ENCODE measurements around the gene CCDC27. TPM values are rescaled to one million over a fixed set of nuclear protein-coding genes. Genes with fewer than 3 reads are reported as not detected.
"Not testable (repeated sequence)": the region's sequence is repeated elsewhere in the genome, so short reads cannot be mapped to it uniquely, and the experiment has no call there.

The CCDC27 gene
- polyA plus RNA-seq, 1 experiment = not detected

GRCh38 chr1:3746830-3747521 is 5.3 kb upstream of the CCDC27 start:
- H3K27me3 ChIP-seq (ENCODE audit: control insufficient read depth, insufficient read depth, low read length) = peaks cover 22% of the 10 kb centered on the region
- peak overlapping the region; percentile 59 for H3K4me3 ChIP-seq (ENCODE audit: low read depth, low read length)
- POLR2A ChIA-PET = no interaction called here
- TF ChIP-seq CTCF (IDR thresholded peaks at IDR 0.05; ENCODE audit: low read depth, low read length) = no peak
- no peak overlapping the region for H3K27ac ChIP-seq (ENCODE audit: low read depth, low read length)
- CTCF ChIA-PET = no interaction called here
- no peaks in the 10 kb centered on the region for H3K9me3 ChIP-seq (ENCODE audit: control insufficient read depth, insufficient read depth, low read length)
- DNase-seq (ENCODE audit: low read depth, low spot score) = no peak

DNA sequence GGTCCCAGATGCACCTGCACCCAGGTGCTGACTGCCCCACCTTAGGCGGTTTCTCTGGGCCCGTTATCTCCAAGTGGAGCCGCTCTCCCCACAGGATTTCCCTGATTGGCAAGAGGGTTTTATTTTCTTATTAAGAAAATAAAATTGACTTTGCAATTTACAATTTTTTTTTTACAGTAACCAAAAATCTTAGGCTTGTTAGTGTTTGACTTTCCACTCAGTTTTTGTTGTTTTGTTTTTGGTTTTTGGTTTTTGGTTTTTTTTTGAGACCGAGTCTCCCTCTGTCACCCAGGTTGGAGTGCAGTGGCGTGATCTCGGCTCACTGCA is 4.8 kb upstream of the CCDC27 start:
- no peak for DNase-seq (ENCODE audit: low read depth, low spot score)
- CTCF ChIA-PET = no interaction called here
- TF ChIP-seq CTCF (IDR thresholded peaks at IDR 0.05; ENCODE audit: low read depth, low read length) = no peak
- POLR2A ChIA-PET = no interaction called here
- Histone ChIP-seq H3K4me3 (ENCODE audit: low read depth, low read length) (peak overlapping the region; percentile 59), H3K27ac (ENCODE audit: low read depth, low read length) (no peak overlapping the region), H3K9me3 (ENCODE audit: control insufficient read depth, insufficient read depth, low read length) (no peaks in the 10 kb centered on the region), H3K27me3 (ENCODE audit: control insufficient read depth, insufficient read depth, low read length) (peaks cover 24% of the 10 kb centered on the region)

GRCh38 chr1:3747903-3748302 is 4.3 kb upstream of the CCDC27 start:
- ChIA-PET POLR2A (no interaction called here), CTCF (no interaction called here)

DNA sequence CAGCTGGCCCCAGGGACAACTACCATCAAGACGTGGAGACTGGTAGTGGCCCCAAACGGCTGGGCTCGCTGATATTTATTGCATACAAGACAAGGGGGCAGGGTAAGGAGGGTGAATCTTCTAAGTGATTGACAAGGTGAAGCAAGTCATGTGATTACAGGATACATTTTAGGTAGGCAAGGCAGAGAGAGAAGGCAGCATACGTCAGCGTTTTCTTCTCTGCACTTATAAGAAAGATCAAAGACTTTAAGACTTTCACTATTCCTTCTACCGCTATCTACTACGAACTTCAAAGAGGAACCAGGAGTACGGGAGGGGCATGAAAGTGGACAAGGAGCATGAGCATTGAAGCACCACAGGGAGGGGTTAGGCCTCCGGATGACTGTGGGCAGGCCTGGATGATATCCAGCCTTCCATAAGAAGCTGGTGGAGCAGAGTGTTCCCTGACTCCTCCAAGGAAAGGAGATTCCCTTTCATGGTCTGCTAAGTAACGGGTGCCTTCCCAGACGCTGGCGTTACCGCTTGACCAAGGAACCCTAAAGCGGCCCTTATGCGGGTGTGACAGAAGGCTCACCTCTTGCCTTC is 3.8 kb upstream of the CCDC27 start:
- H3K9me3 ChIP-seq (ENCODE audit: control insufficient read depth, insufficient read depth, low read length); DNase-seq (ENCODE audit: low read depth, low spot score); H3K27ac ChIP-seq (ENCODE audit: low read depth, low read length); H3K4me3 ChIP-seq (ENCODE audit: low read depth, low read length); POLR2A ChIA-PET: not testable (repeated sequence)
- CTCF ChIA-PET = interaction anchor here (0.6 kb wide), 2 partner anchors 258 to 331 kb away, joined by 4 read pairs; no protein-coding TSS in a partner anchor
- peaks cover 24% of the 10 kb centered on the region for H3K27me3 ChIP-seq (ENCODE audit: control insufficient read depth, insufficient read depth, low read length)

More at GRCh38 chr1:3747903-3748302, 4.3 kb upstream of the CCDC27 start:
- H3K9me3 ChIP-seq (ENCODE audit: control insufficient read depth, insufficient read depth, low read length) = no peaks in the 10 kb centered on the region
- H3K4me3 ChIP-seq (ENCODE audit: low read depth, low read length) = peak overlapping the region; percentile 59; the same call in 1 of the 2 replicates
- no peak overlapping the region for H3K27ac ChIP-seq (ENCODE audit: low read depth, low read length)
- TF ChIP-seq CTCF (IDR thresholded peaks at IDR 0.05; ENCODE audit: low read depth, low read length) = no peak
- peaks cover 24% of the 10 kb centered on the region for H3K27me3 ChIP-seq (ENCODE audit: control insufficient read depth, insufficient read depth, low read length)
- DNase-seq (ENCODE audit: low read depth, low spot score) = no peak

- ChIA-PET CTCF (no interaction called here), POLR2A (no interaction called here)
- no peaks in the 10 kb centered on the region for H3K9me3 ChIP-seq (ENCODE audit: control insufficient read depth, insufficient read depth, low read length)
- no peak for TF ChIP-seq CTCF (IDR thresholded peaks at IDR 0.05; ENCODE audit: low read depth, low read length)
- no peak overlapping the region for H3K4me3 ChIP-seq (ENCODE audit: low read depth, low read length)
- H3K27me3 ChIP-seq (ENCODE audit: control insufficient read depth, insufficient read depth, low read length) = peaks cover 26% of the 10 kb centered on the region
- H3K27ac ChIP-seq (ENCODE audit: low read depth, low read length) = no peak overlapping the region
- no peak for DNase-seq (ENCODE audit: low read depth, low spot score)
These were observed 2.7 kb upstream of the CCDC27 start for GRCh38 chr1:3749512-3749911.
